ENCODE measurements around the gene CEACAM6.

GRCh38 chr19:41821003-41821735 is 65.8 kb downstream of the CEACAM6 start:
- TF ChIP-seq CTCF (IDR thresholded peaks at IDR 0.05) (peak; percentile 63), FOSL2 (IDR thresholded peaks at IDR 0.05; ENCODE audit: borderline replicate concordance, low read depth) (no peak)

Measured in SK-N-SH (cell line).